Left cardiac atrium (tissue), 4 donors: Measurements from ENCODE around the gene BEND6. TPM values are rescaled to one million over a fixed set of nuclear protein-coding genes. Genes with fewer than 3 reads are reported as not detected.
A peak's percentile ranks its signal among the peaks of the same experiment; 100 is the strongest.
"Not testable (repeated sequence)": the region's sequence is repeated elsewhere in the genome, so short reads cannot be mapped to it uniquely, and the experiment has no call there.

Experiments used
- ATAC-seq, 2 donors: fragments of 200-7000 bp; cut with Tn5 transposase; one replicate each; pipeline ENCODE4 v1.9.1; 2020; ENCODE audit warnings: mild to moderate bottlenecking in 2 of 2, moderate library complexity in 2 of 2
- DNase-seq: peaks from one replicate; pipeline ENCODE4 v3.0.0-alpha.2; 2020
- intact Hi-C, 2 donors: fragments of 100-400 bp; cut with DNase I; formaldehyde crosslinking; loops; one replicate each; pipeline versions ENCODE4 v1.14.1 to v1.15.1; 2022 to 2023
- total RNA-seq, 2 donors: library from RNA; stranded (reverse); fragmentation: NEBNext Ultra II Directional; extraction: Animal tissue kit (Norgen Biotek cat#: 25700); gene quantifications; one replicate each; pipeline ENCODE4 v1.2.1, GENCODE V29; 2021
- donor health status: DM: no; HTN: yes; CAD: no.
- donor health status: DM: no; HTN: yes; CAD: no; lungs with severe emphysema.
- donor health status: DM: yes; HTN: yes; CAD: no.
- donor health status: Dilated cardiomyopathy.

BEND6 gene
- total RNA-seq, 2 donors from 2014 or later: 0.82 to 1.2 TPM

- no peak for DNase-seq
- no peak for ATAC-seq
- intact Hi-C loops: no loop called here
These were observed 62.9 kb downstream of the BEND6 start for GRCh38 chr6:57017841-57018240.

GRCh38 chr6:57019434-57019833 lies 64.5 kb downstream of the BEND6 start:
- no peak for ATAC-seq
- intact Hi-C loops: no loop called here
- DNase-seq: no peak

DNA sequence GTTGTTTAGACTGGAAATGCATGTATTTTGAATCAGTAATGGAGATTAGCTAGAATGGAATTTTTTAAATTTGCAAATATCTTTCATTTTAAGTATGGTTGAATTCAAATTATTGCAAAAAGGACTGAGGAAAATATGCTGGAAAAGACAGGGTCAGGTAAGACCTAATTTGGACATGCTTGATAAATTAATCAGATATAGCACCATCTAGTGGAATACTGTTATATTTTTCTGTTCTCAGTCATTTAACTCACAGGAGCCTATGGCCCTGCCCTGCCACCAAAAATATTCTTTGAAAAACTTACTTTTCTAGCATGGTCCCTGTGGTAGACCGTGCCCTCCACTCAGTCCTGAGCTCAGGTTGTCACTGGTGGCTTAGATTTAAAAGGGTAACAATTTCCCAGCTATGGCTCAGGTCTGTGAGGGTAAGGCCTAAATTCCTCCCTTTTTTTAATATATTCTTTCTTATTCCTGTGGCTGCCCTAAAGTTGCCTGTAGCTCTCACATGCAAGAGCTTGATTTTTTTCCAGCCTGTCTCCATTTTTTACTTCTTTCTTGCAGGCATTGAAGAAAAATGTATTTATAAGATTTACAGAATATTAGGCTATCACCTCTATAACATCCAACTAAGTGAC lies 66.3 kb downstream of the BEND6 start:
- intact Hi-C loops: loop anchor here (2.0 to 10.0 kb wide), 3 partner anchors 116 to 304 kb away; no protein-coding TSS in a partner anchor
- DNase-seq: no peak
- ATAC-seq: peak in 1 of 2 donors; percentile 60

DNA sequence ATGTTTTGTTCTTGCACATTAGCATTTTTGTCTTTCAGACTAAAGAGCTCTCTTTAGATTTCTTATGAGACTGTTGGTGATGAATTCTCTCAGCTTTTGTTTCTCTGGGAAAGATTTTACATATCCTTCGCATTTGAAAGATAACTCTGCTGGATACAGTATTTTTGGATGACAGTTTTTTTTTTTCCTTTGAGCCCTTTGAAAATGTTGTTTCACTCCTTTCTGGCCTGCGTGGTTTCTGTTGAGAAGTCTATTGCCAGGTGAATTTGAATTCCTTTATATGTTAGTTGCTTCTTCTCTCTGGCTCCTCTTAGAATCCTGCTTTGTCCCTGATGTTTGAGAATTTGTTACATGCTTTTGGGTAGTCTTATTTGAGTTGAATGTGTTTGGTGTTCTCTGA lies 69.4 kb downstream of the BEND6 start:
- DNase-seq (no peak), ATAC-seq (no peak)
- intact Hi-C loops: loop anchor here (10.0 kb wide), 2 partner anchors 120 to 300 kb away; no protein-coding TSS in a partner anchor

GRCh38 chr6:57024775-57025174 lies 69.9 kb downstream of the BEND6 start:
- intact Hi-C loops: loop anchor here (10.0 kb wide), 2 partner anchors 120 to 300 kb away; no protein-coding TSS in a partner anchor
- no peak for ATAC-seq
- DNase-seq: no peak

DNA sequence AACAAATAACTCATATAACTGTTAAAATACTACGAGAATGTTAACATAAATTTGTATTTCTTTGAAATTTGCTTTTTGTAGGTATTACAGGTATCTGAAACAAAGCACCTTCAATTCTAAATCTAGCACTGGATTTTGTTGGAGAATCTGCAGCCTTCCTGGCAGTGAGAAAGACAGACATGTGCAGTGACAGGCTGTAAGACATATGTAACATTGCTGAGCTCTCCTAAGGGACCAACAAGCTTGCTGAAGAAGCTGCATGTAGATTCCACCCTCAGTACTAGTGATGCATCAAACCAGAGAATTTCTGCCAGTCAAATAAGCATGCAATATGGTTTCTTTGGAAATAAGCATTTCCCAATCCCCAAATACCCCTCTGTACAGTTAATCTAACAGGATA lies 71.1 kb downstream of the BEND6 start:
- ATAC-seq: no peak
- intact Hi-C loops: loop anchor here (10.0 kb wide), 2 partner anchors 121 to 299 kb away; no protein-coding TSS in a partner anchor
- no peak for DNase-seq

GRCh38 chr6:57027301-57027700 lies 72.4 kb downstream of the BEND6 start:
- ATAC-seq: no peak
- intact Hi-C loops: loop anchor here (10.0 kb wide), 2 partner anchors 122 to 298 kb away; no protein-coding TSS in a partner anchor
- DNase-seq: no peak

- intact Hi-C loops: loop anchor here (10.0 kb wide), 2 partner anchors 124 to 296 kb away; no protein-coding TSS in a partner anchor
These were observed 74.3 kb downstream of the BEND6 start for GRCh38 chr6:57029213-57029612.

DNA sequence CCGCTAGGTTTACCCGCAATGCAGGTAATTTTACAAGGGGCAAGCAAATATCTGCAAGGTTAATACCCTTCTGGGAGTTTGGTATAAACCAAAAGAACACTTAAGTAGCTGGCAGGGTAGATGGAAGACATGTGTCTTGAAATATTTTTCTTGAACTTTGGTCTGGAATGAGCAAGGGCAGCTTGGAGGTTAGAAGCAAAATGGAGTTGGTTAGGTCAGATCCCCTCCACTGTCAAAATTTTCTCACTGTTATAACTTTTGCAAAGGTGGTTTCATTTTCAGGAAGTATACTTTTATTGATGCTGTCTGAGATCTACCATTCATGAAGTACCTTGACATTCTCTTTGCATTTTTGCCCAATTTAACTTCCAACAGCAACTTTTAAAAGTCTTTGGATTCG lies 78.3 kb downstream of the BEND6 start:
- intact Hi-C loops: no loop called here
- DNase-seq (no peak), ATAC-seq (no peak)

More at GRCh38 chr6:57029213-57029612, 74.3 kb downstream of the BEND6 start:
- DNase-seq: no peak
- no peak for ATAC-seq

DNA sequence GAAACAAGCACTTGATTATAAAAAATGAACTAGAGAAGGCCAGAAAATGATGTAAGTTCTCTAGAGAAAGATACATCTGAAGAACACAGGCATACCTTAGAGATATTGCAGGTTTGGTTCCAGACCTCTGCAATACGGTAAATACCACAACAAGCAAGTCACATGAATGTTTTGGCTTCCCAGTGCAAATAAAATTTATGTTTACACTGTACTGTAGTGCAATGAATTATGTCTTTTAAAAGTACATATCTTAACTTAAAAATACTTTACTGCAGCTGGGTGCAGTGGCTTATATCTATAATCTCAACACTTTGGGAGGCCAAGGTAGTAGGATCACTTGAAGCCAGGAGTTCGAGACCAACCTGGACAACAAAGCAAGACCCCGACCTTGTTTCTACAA lies 80.6 kb downstream of the BEND6 start:
- DNase-seq (no peak), ATAC-seq (no peak)
- intact Hi-C loops: no loop called here

DNA sequence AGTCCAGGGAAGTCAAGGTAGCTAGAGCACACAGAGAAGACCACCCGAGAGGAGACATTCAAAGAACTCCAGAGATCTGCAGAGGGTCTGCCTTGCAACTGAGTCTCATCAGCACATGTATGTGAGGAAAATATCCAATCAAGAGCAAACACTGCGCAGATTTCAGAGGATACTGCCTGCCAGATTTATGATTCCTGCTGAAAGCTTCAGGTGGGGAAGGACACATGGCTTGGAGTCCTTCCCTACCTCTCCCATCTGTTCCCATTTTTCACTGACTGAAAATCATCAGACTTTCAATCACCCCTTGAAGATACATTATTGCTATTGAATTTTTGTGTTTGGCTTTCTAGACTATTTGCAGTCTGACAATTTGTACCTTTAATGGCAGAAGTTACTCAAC lies 84.0 kb downstream of the BEND6 start:
- ATAC-seq (no peak), DNase-seq (no peak)
- intact Hi-C loops: no loop called here

- ATAC-seq (no peak), DNase-seq (no peak)
- intact Hi-C loops: no loop called here
These were observed 85.1 kb downstream of the BEND6 start for GRCh38 chr6:57040011-57040410.

DNA sequence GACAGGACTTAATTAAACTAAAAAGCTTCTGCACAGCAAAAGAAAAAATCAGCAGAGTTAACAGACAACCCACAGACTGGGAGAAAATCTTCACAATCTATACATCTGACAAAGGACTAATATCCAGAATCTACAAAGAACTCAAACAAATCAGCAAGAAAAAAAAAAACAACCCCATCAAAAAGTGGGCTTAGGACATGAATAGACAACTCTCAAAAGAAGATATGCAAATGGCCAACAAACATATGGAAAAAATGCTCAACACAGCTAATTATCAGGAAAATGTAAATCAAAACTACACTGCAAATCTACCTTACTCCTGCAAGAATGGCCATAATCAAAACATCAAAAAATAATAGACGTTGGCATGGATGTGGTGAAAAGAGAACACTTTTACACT lies 89.2 kb downstream of the BEND6 start:
- DNase-seq: not testable (repeated sequence)

GRCh38 chr6:57044568-57044967 lies 89.7 kb downstream of the BEND6 start:
- DNase-seq: no peak
- intact Hi-C loops: no loop called here
- ATAC-seq: no peak

More for the DNA sequence above, 89.2 kb downstream of the BEND6 start:
- ATAC-seq, intact Hi-C loops: not testable (repeated sequence)

DNA sequence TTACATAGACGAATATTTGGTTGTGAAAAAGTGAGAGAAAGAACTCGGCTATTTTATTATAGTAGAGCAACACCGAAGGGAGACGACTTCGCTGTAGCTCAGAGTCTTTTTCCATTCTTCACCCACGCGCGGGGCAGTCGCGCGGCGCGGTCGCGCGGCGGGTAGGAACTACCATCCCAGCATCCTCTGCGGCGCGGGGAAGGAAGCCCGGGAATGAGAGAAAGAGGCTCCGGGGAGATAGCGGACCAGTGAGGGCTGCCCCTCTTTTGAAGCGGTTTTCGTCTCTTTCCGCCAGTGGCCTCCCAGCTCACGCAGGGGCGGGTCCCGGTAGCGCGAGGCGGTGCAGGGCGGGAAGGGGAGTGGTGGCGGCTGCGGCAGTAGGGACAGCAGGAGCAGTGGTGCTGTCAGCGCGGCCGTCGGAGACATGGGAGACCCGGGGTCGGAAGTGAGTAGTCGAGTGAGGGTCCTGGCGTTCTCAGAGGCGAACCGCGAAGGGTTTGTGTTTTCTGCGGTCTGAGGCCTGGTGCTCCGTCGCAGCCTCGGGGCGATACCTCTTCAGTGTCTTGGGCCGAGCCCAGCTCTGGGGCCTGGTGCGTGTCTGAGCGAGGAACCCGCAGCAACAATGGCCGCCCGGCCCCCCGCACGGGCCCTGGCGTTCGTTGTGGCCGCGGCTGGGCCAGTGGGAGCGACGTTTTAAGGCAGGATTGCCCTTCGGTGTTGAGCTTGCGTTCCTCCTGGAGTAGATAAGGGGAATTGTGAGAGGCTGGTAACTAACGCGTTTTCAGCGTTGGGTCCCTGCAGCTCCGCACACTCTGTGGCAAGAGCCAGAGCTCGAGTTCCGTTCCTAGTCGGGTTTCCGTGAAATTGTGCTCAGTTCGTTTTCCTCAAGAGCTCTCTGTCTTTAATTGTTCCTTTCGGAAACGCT lies 91.7 kb downstream of the BEND6 start, which contains the start of gene KIAA1586:
Gene KIAA1586 (plus strand): TSS at position 362 of the 925 bp plus-strand sequence. CDS start 63 bp downstream, at position 425.
- intact Hi-C loops: not testable (repeated sequence)

GRCh38 chr6:57047257-57047585 lies 92.3 kb downstream of the BEND6 start:
- intact Hi-C loops, DNase-seq: not testable (repeated sequence)
- peak in 1 of 2 donors; percentile 10 for ATAC-seq

More for the DNA sequence above, 91.7 kb downstream of the BEND6 start, which contains the start of gene KIAA1586:
- DNase-seq: peak; percentile 92
- peak; percentile 100 for ATAC-seq

DNA sequence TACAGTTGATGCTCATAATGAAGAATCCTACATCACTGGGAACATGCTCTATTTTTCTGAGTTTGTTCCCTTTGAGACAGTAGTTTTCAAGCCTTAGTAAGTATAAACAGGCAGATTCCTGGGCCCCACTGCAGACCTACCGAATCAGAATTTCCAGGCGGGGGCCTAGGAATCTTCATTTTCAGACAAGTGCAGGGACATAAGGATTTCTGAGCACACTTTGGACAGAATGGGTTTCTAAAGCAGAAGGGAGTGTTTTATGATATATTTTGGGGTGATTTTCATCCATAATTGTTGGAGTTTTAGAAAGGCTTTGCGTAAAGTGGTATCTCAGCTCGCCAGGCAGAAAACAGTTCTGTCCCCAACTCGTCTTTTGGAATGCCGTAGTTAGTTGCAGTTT lies 93.0 kb downstream of the BEND6 start:
- intact Hi-C loops, ATAC-seq, DNase-seq: not testable (repeated sequence)

- no peak for DNase-seq
- no peak for ATAC-seq
- intact Hi-C loops: no loop called here
These were observed 93.7 kb downstream of the BEND6 start for GRCh38 chr6:57048577-57048976.

GRCh38 chr6:57063847-57064246 lies 108.9 kb downstream of the BEND6 start:
- intact Hi-C loops: no loop called here
- no peak for DNase-seq
- ATAC-seq: no peak

GRCh38 chr6:57064809-57065208 lies 109.9 kb downstream of the BEND6 start:
- ATAC-seq (no peak), DNase-seq (no peak)
- intact Hi-C loops: no loop called here
